GM21447 (cell line): Measurements from ENCODE around the gene CFTR.

Experiments used
- ATAC-seq: cut with Tn5 transposase; IDR thresholded peaks from one replicate; pipeline ENCODE4 v1.9.1; 2021; ENCODE audit not compliant: unreplicated experiment

CFTR gene

DNA sequence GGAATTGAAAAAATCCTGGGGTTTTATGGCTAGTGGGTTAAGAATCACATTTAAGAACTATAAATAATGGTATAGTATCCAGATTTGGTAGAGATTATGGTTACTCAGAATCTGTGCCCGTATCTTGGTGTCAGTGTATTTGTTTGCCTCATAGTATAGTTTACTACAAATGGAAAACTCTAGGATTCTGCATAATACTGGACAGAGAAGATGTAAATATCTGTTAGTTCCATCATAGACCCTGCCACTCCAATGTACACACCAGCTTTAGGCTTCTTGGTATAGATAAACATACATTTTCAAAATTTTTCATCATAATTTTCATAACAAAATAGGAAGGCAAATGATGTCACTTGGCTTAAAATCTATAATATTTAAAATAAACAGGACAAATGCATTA lies 108.1 kb downstream of the CFTR start:
- ATAC-seq, result no peak

DNA sequence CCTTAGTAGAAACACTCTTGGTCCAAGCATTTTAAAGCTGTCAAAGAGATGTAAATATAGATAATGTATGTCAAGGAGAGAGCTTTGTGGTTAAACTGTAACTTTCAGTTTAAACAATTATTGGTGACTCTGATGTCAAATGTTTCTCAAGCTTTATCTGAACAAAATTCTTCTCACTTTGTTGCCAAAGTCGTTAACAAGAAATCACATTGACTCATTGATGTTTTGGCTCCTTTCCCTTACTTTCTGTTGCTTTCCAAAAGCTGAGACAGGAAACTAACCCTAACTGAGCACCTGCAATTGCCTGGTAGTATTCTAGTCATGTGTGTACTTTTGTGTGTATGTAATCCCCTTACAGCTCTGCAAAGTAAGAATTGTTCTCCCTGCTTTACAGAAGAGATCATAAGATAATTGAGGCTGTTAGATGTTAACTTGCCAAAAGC lies 108.5 kb downstream of the CFTR start:
- peak; percentile 51 for ATAC-seq

DNA sequence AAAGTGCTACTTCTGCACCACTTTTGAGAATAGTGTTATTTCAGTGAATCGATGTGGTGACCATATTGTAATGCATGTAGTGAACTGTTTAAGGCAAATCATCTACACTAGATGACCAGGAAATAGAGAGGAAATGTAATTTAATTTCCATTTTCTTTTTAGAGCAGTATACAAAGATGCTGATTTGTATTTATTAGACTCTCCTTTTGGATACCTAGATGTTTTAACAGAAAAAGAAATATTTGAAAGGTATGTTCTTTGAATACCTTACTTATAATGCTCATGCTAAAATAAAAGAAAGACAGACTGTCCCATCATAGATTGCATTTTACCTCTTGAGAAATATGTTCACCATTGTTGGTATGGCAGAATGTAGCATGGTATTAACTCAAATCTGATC lies 110.4 kb downstream of the CFTR start:
- ATAC-seq, result no peak

DNA sequence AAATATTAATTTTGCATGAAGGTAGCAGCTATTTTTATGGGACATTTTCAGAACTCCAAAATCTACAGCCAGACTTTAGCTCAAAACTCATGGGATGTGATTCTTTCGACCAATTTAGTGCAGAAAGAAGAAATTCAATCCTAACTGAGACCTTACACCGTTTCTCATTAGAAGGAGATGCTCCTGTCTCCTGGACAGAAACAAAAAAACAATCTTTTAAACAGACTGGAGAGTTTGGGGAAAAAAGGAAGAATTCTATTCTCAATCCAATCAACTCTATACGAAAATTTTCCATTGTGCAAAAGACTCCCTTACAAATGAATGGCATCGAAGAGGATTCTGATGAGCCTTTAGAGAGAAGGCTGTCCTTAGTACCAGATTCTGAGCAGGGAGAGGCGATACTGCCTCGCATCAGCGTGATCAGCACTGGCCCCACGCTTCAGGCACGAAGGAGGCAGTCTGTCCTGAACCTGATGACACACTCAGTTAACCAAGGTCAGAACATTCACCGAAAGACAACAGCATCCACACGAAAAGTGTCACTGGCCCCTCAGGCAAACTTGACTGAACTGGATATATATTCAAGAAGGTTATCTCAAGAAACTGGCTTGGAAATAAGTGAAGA lies 112.3 kb downstream of the CFTR start:
- ATAC-seq, result no peak

DNA sequence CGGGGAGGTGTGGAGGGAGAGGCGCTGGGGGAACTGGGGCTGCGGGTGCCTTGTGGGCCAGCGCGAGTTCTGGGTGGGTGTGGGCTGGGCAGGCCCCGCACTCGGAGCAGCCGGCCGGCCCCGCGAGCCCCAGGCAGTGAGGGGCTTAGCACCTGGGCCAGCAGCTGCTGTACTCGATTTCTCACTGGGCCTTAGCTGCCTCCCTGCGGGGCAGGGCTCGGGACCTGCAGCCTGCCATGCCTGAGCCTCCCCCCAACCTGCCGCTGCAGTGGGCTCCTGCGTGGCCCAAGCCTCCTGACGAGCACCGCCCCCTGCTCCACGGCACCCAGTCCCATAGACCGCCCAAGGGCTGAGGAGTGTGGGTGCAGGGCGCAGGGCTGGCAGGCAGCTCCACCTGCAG lies 116.3 kb downstream of the CFTR start:
- ATAC-seq, result no peak

DNA sequence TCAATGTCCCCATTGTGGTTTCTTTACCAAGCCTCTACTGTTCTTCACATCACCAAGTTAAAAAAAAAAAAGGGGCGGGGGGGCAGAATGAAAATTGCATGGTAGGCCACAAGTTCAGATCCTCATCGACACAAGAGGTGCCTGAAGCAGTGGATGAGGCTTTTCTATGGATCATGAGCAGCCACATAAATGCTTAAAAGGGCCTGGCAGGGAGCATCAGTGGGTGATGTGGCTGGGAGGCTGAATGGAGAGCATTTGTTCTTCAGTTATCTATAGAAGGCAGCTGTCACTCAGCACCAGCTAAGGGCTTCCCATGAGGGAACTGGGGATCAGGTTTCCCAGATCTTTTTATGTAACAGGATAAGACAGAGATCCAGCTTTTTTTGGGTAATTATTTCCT lies 117.9 kb downstream of the CFTR start:
- no peak for ATAC-seq

DNA sequence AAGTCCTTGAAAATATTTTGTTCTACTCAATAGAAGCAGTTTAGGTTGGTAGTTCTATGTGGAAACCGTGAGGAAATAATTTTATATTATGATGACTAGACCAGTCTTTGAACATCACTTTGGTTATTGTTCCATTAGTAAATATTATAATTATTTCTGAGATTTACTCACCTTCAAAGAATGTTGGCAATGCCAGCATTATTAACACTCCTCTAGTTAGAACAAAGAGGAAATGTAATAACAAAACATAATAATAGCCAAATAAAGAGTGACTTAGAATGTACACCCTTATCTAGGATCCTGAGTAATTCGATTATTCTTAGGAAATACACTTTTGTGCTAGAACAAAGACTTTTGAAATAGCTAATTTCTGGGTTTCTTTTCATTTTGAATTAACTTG lies 121.1 kb downstream of the CFTR start:
- no peak for ATAC-seq

DNA sequence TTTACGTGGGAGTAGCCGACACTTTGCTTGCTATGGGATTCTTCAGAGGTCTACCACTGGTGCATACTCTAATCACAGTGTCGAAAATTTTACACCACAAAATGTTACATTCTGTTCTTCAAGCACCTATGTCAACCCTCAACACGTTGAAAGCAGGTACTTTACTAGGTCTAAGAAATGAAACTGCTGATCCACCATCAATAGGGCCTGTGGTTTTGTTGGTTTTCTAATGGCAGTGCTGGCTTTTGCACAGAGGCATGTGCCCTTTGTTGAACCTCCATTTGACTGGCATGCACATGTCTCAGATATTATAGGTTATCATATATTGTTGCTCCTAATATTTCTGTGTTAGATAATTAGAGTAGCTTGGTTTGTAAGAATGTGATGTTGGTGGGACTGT lies 123.8 kb downstream of the CFTR start:
- no peak for ATAC-seq

DNA sequence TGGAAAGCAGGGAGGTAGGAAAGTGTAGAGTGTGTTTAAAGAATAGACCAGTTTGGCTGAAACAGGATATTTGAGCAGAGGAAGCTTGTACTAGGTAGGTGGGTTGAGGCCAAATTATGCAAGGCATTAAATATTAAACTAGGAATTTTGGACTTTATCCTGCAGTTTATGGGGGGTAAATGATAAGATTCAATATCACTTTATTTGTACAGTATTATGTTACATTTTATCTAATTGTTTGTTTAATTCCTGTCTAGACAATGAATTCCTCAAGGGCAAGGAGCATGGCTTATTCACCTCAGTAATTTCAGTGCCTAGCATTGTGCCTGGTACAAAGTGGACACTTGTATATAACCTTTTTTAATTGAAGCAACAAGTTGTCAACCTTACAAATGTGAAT lies 125.9 kb downstream of the CFTR start:
- ATAC-seq, result no peak

DNA sequence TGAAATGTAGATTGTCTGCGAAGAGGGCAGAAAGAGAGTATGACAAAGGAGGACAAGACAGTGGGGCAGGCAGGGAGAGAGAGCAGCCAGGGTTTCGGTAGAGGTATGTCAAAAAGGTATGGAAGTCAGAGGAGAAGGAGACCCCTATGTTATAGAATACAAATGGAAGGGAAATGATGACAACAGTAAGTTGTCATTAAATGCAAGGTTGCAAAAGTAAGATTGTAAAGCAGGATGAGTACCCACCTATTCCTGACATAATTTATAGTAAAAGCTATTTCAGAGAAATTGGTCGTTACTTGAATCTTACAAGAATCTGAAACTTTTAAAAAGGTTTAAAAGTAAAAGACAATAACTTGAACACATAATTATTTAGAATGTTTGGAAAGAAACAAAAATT lies 126.3 kb downstream of the CFTR start:
- no peak for ATAC-seq

DNA sequence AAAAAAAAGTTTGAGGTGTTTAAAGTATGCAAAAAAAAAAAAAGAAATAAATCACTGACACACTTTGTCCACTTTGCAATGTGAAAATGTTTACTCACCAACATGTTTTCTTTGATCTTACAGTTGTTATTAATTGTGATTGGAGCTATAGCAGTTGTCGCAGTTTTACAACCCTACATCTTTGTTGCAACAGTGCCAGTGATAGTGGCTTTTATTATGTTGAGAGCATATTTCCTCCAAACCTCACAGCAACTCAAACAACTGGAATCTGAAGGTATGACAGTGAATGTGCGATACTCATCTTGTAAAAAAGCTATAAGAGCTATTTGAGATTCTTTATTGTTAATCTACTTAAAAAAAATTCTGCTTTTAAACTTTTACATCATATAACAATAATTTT lies 130.6 kb downstream of the CFTR start:
- no peak for ATAC-seq

DNA sequence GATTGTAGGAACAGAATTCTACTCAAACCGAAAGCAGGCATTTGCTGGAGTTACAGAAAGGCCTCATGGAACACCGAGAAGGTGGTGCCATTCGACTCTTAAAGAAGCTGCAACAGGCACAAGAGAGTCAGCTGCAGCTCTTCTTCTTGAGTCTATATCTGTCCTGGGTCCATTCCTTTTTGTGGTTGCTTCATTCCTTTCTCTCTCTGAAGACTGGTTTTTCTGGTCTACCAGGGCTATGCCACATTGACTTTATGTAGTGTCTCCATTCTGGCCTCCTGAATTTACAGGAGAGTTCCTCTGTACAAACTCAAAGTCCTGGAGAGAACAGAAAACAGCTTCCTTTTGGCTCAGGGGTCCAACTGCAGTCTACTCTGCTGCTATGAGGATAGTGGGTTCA lies 132.8 kb downstream of the CFTR start:
- ATAC-seq, result no peak

DNA sequence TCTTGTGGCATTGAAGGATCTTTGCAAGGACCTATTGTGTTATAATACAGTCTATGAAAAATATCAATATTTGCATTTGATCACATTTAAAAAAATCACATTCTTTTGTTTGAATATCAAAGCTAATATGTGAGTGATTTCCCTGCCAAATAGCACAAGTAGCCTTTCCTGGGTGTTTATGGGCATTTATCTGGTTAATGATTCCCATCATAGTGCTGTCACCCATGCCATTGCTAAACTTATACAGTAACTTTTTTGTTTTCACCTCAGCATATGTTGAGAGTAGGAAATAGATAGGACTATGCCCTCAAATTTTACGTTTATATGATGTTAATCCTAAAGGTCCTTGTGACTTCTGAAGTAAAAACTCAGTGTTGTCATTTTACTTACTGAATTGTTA lies 136.9 kb downstream of the CFTR start:
- ATAC-seq, result no peak

DNA sequence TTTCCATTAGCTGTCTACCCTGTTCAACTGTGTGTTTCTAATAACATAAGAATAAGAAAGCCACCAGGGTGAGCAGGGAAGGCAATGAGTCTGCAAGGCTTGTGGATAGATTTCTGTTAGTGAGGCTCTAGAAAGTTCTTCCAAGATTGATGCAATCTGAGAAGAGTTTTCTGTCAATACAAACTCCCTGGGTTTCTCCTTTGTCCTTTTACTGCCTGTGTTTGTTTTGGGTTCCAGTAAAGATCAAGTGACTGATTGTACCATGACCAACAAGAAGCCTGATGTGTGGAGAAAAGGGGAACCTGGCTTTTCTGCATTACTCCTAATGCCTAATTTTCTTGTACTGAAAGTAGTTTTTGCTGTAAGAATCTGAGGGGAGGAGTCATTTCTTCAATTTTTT lies 139.9 kb downstream of the CFTR start:
- no peak for ATAC-seq

DNA sequence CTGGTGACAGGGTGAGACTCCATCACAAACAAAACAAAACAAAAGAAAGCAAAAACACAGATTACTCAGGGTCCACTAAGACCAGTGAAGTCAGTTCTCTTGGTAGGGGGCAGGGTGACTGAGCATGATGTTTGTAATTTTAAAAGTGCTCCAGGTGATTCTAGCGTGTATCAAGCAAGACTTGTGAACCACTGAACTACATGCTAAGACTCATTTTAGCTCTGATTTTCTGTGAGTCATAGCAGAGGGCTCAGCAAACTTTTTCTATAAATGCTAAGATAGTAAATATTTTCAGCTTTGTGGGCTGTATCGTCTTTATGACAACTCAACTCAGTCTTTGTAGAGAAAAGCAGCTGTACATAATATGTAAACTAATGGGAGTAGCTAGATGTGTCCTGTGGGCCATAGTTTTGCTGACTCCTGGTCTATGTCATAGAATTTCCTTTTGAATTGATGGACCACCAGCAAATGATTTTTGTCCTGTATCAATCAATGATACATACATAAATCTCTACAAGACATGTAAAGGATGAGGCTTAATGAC lies 141.3 kb downstream of the CFTR start:
- no peak for ATAC-seq

DNA sequence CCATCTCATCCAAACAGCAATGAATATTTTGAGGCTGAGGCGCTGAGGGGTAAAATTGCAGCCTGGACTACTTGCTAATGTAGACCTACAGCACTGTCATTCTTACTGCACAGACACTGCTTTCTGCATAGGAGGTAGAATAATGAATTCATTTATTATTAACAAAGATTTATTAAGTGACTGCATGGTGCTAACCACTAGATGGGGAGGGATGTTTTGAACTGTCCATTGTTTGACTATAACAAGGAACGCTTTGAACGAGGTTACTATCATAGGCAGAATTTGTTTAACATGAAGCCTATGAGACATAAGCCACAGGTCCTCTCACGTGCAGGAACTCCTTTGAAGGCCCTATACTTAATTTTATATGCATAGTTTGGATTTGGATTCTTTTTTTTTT lies 143.8 kb downstream of the CFTR start:
- no peak for ATAC-seq

DNA sequence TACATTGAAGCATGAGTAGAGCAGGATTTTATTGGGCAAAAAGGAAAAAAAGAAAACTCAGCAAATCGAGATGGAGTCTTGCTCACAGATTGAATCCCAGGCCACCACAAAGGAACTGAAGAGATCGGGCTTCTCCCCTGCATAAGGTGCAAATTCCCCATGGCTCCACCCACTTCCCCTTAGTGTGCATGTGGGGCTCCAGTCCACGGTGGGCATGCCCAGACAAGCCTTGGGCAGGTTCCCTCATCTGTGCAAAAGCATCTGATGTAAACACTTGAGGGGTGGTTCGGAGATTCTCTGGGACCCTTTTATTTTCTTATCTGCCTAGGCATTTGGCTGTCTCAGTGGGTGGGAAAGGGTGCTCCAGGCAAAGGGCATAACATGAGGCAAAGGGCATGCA lies 150.7 kb downstream of the CFTR start:
- ATAC-seq, result no peak

DNA sequence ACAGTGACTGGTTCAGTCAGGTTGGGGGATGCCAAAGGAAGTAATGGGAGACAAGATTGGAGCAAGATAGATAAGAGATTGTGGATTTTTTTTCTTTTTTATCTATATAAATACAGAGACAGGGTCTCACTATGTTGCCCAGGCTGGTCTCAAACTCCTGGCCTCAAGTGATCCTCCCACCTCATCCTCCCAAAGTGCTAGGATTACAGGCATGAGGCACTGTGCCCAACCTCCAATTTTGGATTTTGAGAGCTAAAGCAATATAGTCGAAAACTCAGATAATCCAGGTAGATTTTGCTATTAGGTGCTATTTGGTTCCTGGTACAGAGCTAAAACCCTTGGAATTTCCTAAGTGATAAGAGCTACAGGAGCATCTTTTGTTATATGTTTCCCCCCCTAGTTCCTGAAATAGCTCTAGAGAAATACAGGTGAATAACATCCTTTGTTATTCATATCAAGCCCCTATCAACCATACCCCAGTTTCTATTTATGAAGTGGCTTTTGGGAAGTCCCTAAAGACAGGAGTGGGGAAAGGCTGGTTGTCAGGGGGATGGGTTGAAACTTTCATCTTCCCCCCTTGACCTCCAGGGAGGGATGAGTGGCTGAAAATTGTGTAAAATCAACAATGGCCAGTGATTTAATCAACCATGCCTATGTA lies 151.2 kb downstream of the CFTR start:
- no peak for ATAC-seq

DNA sequence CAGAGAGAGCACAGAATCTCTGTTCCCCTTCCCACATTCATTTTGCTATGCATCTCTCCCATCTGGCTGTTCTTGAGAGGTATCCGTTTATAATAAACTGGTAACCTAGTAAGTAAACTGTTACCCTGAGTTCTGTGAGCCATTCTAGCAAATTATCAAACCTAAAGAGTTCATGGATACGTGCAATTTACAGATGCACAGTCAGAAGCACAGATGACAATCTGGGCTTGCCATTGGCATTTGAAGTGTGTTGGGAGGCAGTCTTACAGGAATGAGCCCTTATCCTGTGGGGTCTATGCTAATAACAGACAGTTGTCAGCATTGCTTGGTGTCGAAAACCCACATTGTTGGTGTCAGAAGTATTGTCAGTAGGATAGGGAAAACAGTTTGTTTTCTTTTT lies 151.8 kb downstream of the CFTR start:
- ATAC-seq, result no peak

DNA sequence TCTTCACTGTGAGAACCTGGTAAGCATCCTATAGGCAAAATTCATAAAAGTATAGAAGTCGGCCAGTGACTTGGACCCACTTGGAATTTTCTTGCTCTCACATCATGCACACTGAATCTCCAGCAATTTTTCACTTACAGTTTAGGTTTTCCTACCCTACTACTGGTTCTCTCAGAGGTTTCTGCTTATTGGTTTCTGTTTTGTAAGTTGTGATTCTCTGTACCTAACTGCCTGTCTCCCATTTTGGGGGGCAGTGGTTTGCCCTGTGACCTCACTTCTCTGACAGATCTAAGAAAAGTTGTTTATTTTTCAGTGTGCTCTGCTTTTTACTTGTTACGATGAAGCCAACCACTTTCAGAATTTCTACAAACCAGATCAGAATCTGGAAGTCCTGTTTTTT lies 158.1 kb downstream of the CFTR start:
- ATAC-seq, result no peak

DNA sequence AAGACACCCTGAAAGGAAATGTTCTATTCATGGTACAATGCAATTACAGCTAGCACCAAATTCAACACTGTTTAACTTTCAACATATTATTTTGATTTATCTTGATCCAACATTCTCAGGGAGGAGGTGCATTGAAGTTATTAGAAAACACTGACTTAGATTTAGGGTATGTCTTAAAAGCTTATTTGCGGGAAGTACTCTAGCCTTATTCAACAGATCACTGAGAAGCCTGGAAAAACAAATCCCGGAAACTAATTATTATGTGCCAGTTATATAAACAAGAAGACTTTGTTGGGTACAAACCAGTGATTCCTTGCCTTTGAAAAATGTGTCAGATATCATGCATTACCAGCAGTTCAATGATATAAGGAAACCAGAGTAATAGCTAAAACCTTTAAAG lies 160.1 kb downstream of the CFTR start:
- ATAC-seq, result no peak

DNA sequence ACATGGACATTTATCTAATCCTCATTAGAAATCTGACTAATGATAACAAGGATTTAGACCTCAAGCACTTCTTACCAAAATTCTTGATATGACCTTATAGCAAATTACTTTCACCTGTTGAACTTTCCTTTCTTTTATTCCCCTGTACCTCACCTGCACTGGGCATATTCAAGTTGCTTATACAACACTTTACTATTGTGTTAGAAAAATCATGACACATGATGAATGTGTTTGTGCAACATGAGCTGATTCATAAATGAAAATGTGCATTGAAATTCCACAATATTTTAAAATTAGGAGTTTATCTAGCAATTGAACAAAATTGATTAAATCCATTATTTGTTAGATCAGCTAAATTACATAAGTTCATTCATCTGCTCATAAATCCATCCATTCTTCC lies 160.6 kb downstream of the CFTR start:
- ATAC-seq, result no peak
